ENCODE measurements around the gene GEMIN4.

Gene GEMIN4

GRCh38 chr17:752002-752619 lies at the start of gene GEMIN4 (continued):
- TF ChIP-seq ZNF184 (tag by site-specific recombination; IDR thresholded peaks at IDR 0.05) (no peak), ZNF626 (tag by site-specific recombination; IDR thresholded peaks at IDR 0.05) (no peak)
- TF ChIP-seq, protein P1, sequence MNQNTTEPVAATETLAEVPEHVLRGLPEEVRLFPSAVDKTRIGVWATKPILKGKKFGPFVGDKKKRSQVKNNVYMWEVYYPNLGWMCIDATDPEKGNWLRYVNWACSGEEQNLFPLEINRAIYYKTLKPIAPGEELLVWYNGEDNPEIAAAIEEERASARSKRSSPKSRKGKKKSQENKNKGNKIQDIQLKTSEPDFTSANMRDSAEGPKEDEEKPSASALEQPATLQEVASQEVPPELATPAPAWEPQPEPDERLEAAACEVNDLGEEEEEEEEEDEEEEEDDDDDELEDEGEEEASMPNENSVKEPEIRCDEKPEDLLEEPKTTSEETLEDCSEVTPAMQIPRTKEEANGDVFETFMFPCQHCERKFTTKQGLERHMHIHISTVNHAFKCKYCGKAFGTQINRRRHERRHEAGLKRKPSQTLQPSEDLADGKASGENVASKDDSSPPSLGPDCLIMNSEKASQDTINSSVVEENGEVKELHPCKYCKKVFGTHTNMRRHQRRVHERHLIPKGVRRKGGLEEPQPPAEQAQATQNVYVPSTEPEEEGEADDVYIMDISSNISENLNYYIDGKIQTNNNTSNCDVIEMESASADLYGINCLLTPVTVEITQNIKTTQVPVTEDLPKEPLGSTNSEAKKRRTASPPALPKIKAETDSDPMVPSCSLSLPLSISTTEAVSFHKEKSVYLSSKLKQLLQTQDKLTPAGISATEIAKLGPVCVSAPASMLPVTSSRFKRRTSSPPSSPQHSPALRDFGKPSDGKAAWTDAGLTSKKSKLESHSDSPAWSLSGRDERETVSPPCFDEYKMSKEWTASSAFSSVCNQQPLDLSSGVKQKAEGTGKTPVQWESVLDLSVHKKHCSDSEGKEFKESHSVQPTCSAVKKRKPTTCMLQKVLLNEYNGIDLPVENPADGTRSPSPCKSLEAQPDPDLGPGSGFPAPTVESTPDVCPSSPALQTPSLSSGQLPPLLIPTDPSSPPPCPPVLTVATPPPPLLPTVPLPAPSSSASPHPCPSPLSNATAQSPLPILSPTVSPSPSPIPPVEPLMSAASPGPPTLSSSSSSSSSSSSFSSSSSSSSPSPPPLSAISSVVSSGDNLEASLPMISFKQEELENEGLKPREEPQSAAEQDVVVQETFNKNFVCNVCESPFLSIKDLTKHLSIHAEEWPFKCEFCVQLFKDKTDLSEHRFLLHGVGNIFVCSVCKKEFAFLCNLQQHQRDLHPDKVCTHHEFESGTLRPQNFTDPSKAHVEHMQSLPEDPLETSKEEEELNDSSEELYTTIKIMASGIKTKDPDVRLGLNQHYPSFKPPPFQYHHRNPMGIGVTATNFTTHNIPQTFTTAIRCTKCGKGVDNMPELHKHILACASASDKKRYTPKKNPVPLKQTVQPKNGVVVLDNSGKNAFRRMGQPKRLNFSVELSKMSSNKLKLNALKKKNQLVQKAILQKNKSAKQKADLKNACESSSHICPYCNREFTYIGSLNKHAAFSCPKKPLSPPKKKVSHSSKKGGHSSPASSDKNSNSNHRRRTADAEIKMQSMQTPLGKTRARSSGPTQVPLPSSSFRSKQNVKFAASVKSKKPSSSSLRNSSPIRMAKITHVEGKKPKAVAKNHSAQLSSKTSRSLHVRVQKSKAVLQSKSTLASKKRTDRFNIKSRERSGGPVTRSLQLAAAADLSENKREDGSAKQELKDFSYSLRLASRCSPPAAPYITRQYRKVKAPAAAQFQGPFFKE (tag by site-specific recombination; IDR thresholded peaks at IDR 0.05; ENCODE audit: borderline replicate concordance): no peak
- TF ChIP-seq, protein P2, sequence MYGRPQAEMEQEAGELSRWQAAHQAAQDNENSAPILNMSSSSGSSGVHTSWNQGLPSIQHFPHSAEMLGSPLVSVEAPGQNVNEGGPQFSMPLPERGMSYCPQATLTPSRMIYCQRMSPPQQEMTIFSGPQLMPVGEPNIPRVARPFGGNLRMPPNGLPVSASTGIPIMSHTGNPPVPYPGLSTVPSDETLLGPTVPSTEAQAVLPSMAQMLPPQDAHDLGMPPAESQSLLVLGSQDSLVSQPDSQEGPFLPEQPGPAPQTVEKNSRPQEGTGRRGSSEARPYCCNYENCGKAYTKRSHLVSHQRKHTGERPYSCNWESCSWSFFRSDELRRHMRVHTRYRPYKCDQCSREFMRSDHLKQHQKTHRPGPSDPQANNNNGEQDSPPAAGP (tag by site-specific recombination; IDR thresholded peaks at IDR 0.05): peak; percentile 74

DNA sequence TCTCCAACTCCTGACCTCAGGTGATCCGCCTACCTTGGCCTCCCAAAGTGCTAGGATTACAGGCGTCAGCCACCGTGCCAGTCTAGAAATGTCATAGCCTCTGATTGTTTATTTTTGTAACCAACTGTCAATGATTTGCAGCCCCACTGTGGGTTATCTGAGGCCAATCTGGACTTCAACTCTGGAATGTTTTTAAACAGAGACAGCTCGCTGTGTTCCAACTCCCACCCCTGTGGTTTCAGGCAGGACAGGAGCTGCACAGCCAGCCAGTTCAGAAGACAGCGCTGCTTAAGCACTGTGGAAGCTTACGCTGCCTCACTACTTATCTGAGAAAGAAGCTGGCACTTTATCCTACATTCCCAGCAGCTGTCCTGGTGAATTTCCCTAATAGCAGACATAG lies 49.6 kb upstream of the GEMIN4 start:
- ChIA-PET CTCF (interaction anchor here (0.6 to 11.0 kb wide), 3 partner anchors 125 to 195 kb away, joined by 3 to 173 read pairs (median 6); partner anchors contain the start of genes NXN and TIMM22), POLR2A (no interaction called here)
- Histone ChIP-seq H3K36me3 (ENCODE audit: control insufficient read depth in 2 of 2, insufficient read depth in 1 of 2, low read length in 2 of 2) (peaks cover 0 to 12% of the 10 kb centered on the region in 2 experiments; a peak in 2 of 3 replicates), H3K9me3 (ENCODE audit: control insufficient read depth, insufficient read depth, low read depth, low read length) (no peaks in the 10 kb centered on the region), H3K4me3 (ENCODE audit: low read depth, low read length) (no peak overlapping the region), H3K4me1 (ENCODE audit: control insufficient read depth, insufficient read depth, low read length) (no peaks in the 10 kb centered on the region), H3K27ac (ENCODE audit: extremely low read depth, low read depth, low read length) (no peak overlapping the region)
- TF ChIP-seq ZNF138 (tag by site-specific recombination; IDR thresholded peaks at IDR 0.05; ENCODE audit: borderline replicate concordance) (no peak), ZNF169 (tag by site-specific recombination; IDR thresholded peaks at IDR 0.05) (no peak), HOXA7 (CRISPR knock-in tag; IDR thresholded peaks at IDR 0.05; ENCODE audit: borderline replicate concordance) (no peak), ZNF510 (tag by site-specific recombination; IDR thresholded peaks at IDR 0.05; ENCODE audit: insufficient replicate concordance) (no peak), ZIC2 (tag by site-specific recombination; IDR thresholded peaks at IDR 0.05) (peak; percentile 57), ZNF548 (tag by site-specific recombination; IDR thresholded peaks at IDR 0.05) (no peak), OSR2 (tag by site-specific recombination; IDR thresholded peaks at IDR 0.05) (0 out of 2 replicates have a peak, but pooled peaks have one; percentile 18)

- peak; percentile 84 for TF ChIP-seq PRDM10 (tag by site-specific recombination; IDR thresholded peaks at IDR 0.05)
- no peak for TF ChIP-seq ZNF544 (tag by site-specific recombination; IDR thresholded peaks at IDR 0.05)
- CTCF ChIA-PET: interaction anchor here (1.1 to 11.0 kb wide), 2 partner anchors 79 to 180 kb away, joined by 4 to 173 read pairs; partner anchors contain the start of gene NXN
- Histone ChIP-seq H3K36me3 (ENCODE audit: control insufficient read depth in 2 of 2, insufficient read depth in 1 of 2, low read length in 2 of 2) (peaks cover 0 to 16% of the 10 kb centered on the region in 2 experiments; a peak in 2 of 3 replicates), H3K9me3 (ENCODE audit: control insufficient read depth, insufficient read depth, low read depth, low read length) (no peaks in the 10 kb centered on the region), H3K4me3 (ENCODE audit: low read depth, low read length) (no peak overlapping the region), H3K4me1 (ENCODE audit: control insufficient read depth, insufficient read depth, low read length) (no peaks in the 10 kb centered on the region), H3K27ac (ENCODE audit: extremely low read depth, low read depth, low read length) (no peak overlapping the region)
- POLR2A ChIA-PET: no interaction called here
Observed at GRCh38 chr17:800446-801242, 48.6 kb upstream of the GEMIN4 start.
